ENCODE data around the gene TPK1. TPM values are rescaled to one million over a fixed set of nuclear protein-coding genes. Genes with fewer than 3 reads are reported as not detected.

TPK1 gene
- total and polyA plus RNA-seq, 8 donors: 1.8 to 13.0 (median 4.3) TPM

- Histone ChIP-seq H3K27ac (no peak overlapping the region), H3K4me1 (no peaks in the 10 kb centered on the region), H3K9me3 (no peaks in the 10 kb centered on the region), H3K27me3 (no peaks in the 10 kb centered on the region), H3K4me3 (no peak overlapping the region), H3K36me3 (no peaks in the 10 kb centered on the region)
- intact Hi-C loops (cut with DNase I; ENCODE audit: low total_unique reads): no loop called here
- peak in 1 of 2 donors; percentile 7 for DNase-seq
- TF ChIP-seq CTCF (IDR thresholded peaks at IDR 0.05): no peak
- TF ChIP-seq POLR2AphosphoS5 (IDR thresholded peaks at IDR 0.05): no peak
- TF ChIP-seq EP300 (IDR thresholded peaks at IDR 0.05): no peak
- TF ChIP-seq POLR2A (IDR thresholded peaks at IDR 0.05): no peak
- WGBS, 5 donors: 26 to 50% (median 32%) methylated on average over 5 of the region's 5 CpGs
Observed at GRCh38 chr7:144439717-144440205, 396.1 kb downstream of the TPK1 start.

GRCh38 chr7:144438759-144439158 lies 397.1 kb downstream of the TPK1 start:
- no peak overlapping the region for H3K27ac ChIP-seq
- H3K4me3 ChIP-seq: no peak overlapping the region
- intact Hi-C loops (cut with DNase I; ENCODE audit: low total_unique reads): no loop called here
- H3K27me3 ChIP-seq: no peaks in the 10 kb centered on the region
- no peaks in the 10 kb centered on the region for H3K36me3 ChIP-seq
- no peaks in the 10 kb centered on the region for H3K9me3 ChIP-seq
- TF ChIP-seq CTCF (IDR thresholded peaks at IDR 0.05) (no peak), POLR2AphosphoS5 (IDR thresholded peaks at IDR 0.05) (no peak), POLR2A (IDR thresholded peaks at IDR 0.05) (no peak), EP300 (IDR thresholded peaks at IDR 0.05) (no peak)
- no peaks in the 10 kb centered on the region for H3K4me1 ChIP-seq
- DNase-seq: no peak
- WGBS, 5 donors: 79 to 91% (median 84%) methylated on average over 3 of the region's 3 CpGs

GRCh38 chr7:144437370-144438191 lies 398.3 kb downstream of the TPK1 start:
- WGBS, 5 donors: 80 to 86% (median 82%) methylated on average over 4 of the region's 4 CpGs
- Histone ChIP-seq H3K27ac (no peak overlapping the region), H3K4me3 (no peak overlapping the region), H3K36me3 (no peaks in the 10 kb centered on the region), H3K4me1 (no peaks in the 10 kb centered on the region), H3K27me3 (no peaks in the 10 kb centered on the region), H3K9me3 (no peaks in the 10 kb centered on the region)
- TF ChIP-seq CTCF (IDR thresholded peaks at IDR 0.05) (peak in 4 of 7 experiments; percentile 7 to 51 (median 32)), POLR2AphosphoS5 (IDR thresholded peaks at IDR 0.05) (no peak), POLR2A (IDR thresholded peaks at IDR 0.05) (no peak), EP300 (IDR thresholded peaks at IDR 0.05) (no peak)
- peak; percentile 65 to 84 for DNase-seq
- intact Hi-C loops (cut with DNase I; ENCODE audit: low total_unique reads): no loop called here

- intact Hi-C loops (cut with DNase I; ENCODE audit: low total_unique reads): no loop called here
- H3K27me3 ChIP-seq: no peaks in the 10 kb centered on the region
- DNase-seq: no peak
- no peaks in the 10 kb centered on the region for H3K9me3 ChIP-seq
- no peaks in the 10 kb centered on the region for H3K4me1 ChIP-seq
- TF ChIP-seq POLR2AphosphoS5 (IDR thresholded peaks at IDR 0.05) (no peak), EP300 (IDR thresholded peaks at IDR 0.05) (no peak), CTCF (IDR thresholded peaks at IDR 0.05) (no peak), POLR2A (IDR thresholded peaks at IDR 0.05) (no peak)
- 43 to 55% (median 52%) methylated on average over 9 of the region's 9 CpGs for WGBS, 5 donors
- H3K36me3 ChIP-seq: no peaks in the 10 kb centered on the region
- no peak overlapping the region for H3K4me3 ChIP-seq
- H3K27ac ChIP-seq: no peak overlapping the region
Observed at GRCh38 chr7:144436500-144436899, 399.4 kb downstream of the TPK1 start.
